SK-N-SH treated with all-trans-retinoic acid at 6 μM for 48 hours (cell line): ENCODE data around the gene LRRC4C.

ENCODE experiments used
- ATAC-seq: fragments of 200-7000 bp; cut with Tn5 transposase; 3 replicates; pipeline ENCODE4 v1.9.1; 2020; ENCODE audit warnings: mild to moderate bottlenecking, moderate library complexity
- ARNTL ChIP-seq: fragments of 450-650 bp; formaldehyde crosslinking; IDR thresholded peaks from 2 replicates; pipeline ENCODE4 v1.5.0; 2020; ENCODE audit warnings: low read depth, mild to moderate bottlenecking, moderate library complexity, borderline replicate concordance
- BACH2 ChIP-seq: fragments of 250-450 bp; sonication (Bioruptor Pico); IDR thresholded peaks from 2 replicates; pipeline ENCODE4 v1.9.0; 2021; ENCODE audit warnings: mild to moderate bottlenecking, borderline replicate concordance
- CREB5 ChIP-seq: fragments of 250-450 bp; sonication (Bioruptor Pico); IDR thresholded peaks from 2 replicates; pipeline ENCODE4 v1.5.1; 2020; ENCODE audit warnings: low read depth, mild to moderate bottlenecking, moderate library complexity
- CSDC2 ChIP-seq: fragments of 250-450 bp; sonication (Bioruptor Pico); IDR thresholded peaks from 2 replicates; pipeline ENCODE4 v1.5.0; 2020; ENCODE audit warnings: mild to moderate bottlenecking, moderate library complexity
- ESRRG ChIP-seq: fragments of 250-450 bp; sonication (Bioruptor Pico); IDR thresholded peaks from 2 replicates; pipeline ENCODE4 v1.6.1; 2021; ENCODE audit warnings: mild to moderate bottlenecking
- GLIS3 ChIP-seq: fragments of 250-450 bp; sonication (Bioruptor Pico); IDR thresholded peaks from 2 replicates; pipeline ENCODE4 v1.5.0; 2020; ENCODE audit warnings: mild to moderate bottlenecking, moderate library complexity
- ISL1 ChIP-seq: fragments of 250-450 bp; sonication (Bioruptor Pico); IDR thresholded peaks from 2 replicates; pipeline ENCODE4 v2.1.2; 2022; ENCODE audit warnings: mild to moderate bottlenecking, moderate library complexity
- PATZ1 ChIP-seq: fragments of 250-450 bp; sonication (Bioruptor Pico); IDR thresholded peaks from 2 replicates; pipeline ENCODE4 v1.8.0; 2020; ENCODE audit warnings: mild to moderate bottlenecking, moderate library complexity, borderline replicate concordance
- POU6F1 ChIP-seq: fragments of 250-450 bp; sonication (Bioruptor Pico); IDR thresholded peaks from 2 replicates; pipeline ENCODE4 v1.8.0; 2021; ENCODE audit warnings: low read depth, mild to moderate bottlenecking, moderate library complexity, borderline replicate concordance
- PPARA ChIP-seq: fragments of 250-450 bp; sonication (Bioruptor Pico); IDR thresholded peaks from 2 replicates; pipeline ENCODE4 v1.5.0; 2020; ENCODE audit warnings: mild to moderate bottlenecking, borderline replicate concordance
- SNAI2 ChIP-seq: fragments of 250-450 bp; sonication (Bioruptor Pico); IDR thresholded peaks from 2 replicates; pipeline ENCODE4 v1.5.0; 2020; ENCODE audit warnings: mild to moderate bottlenecking, moderate library complexity
- TCF4 ChIP-seq: fragments of 250-450 bp; sonication (Bioruptor Pico); IDR thresholded peaks from 2 replicates; pipeline ENCODE4 v1.8.0; 2021; ENCODE audit warnings: mild to moderate bottlenecking, moderate library complexity, borderline replicate concordance
- TOX ChIP-seq: fragments of 250-450 bp; sonication (Bioruptor Pico); IDR thresholded peaks from 2 replicates; pipeline ENCODE4 v1.8.0; 2021; ENCODE audit warnings: mild to moderate bottlenecking, moderate library complexity, borderline replicate concordance
- TSHZ2 ChIP-seq: fragments of 250-450 bp; sonication (Bioruptor Pico); IDR thresholded peaks from 2 replicates; pipeline ENCODE4 v1.5.0; 2020; ENCODE audit warnings: mild to moderate bottlenecking, moderate library complexity
- ZC3H10 ChIP-seq: fragments of 250-450 bp; sonication (Bioruptor Pico); IDR thresholded peaks from 2 replicates; pipeline ENCODE4 v1.5.1; 2021; ENCODE audit warnings: mild to moderate bottlenecking, moderate library complexity
- ZFP3 ChIP-seq: fragments of 250-450 bp; sonication (Bioruptor Pico); IDR thresholded peaks from 2 replicates; pipeline ENCODE4 v1.5.0; 2020; ENCODE audit warnings: mild to moderate bottlenecking, moderate library complexity

Gene LRRC4C

GRCh38 chr11:40139536-40139935 lies 1319.9 kb downstream of the LRRC4C start (continued):
- no peak for TF ChIP-seq TSHZ2 (CRISPR knock-in tag)
- no peak for TF ChIP-seq GLIS3 (CRISPR knock-in tag)
- TF ChIP-seq CREB5: no peak

GRCh38 chr11:40139066-40139465 lies 1320.4 kb downstream of the LRRC4C start:
- no peak for TF ChIP-seq CSDC2 (CRISPR knock-in tag)
- no peak for TF ChIP-seq ZFP3 (CRISPR knock-in tag)
- no peak for ATAC-seq

- no peak for ATAC-seq
- TF ChIP-seq CREB5 (0 out of 2 replicates have a peak, but pooled peaks have one; percentile 20), ZFP3 (CRISPR knock-in tag) (peak; percentile 53; the same call in 1 of the 2 replicates), ZC3H10 (CRISPR knock-in tag) (no peak), TCF4 (CRISPR knock-in tag) (peak; percentile 89), ISL1 (peak; percentile 88), BACH2 (CRISPR knock-in tag) (0 out of 2 replicates have a peak, but pooled peaks have one; percentile 71), TSHZ2 (CRISPR knock-in tag) (0 out of 2 replicates have a peak, but pooled peaks have one; percentile 32), PATZ1 (CRISPR knock-in tag) (no peak), SNAI2 (CRISPR knock-in tag) (0 out of 2 replicates have a peak, but pooled peaks have one; percentile 33)
Measured at GRCh38 chr11:40134820-40135570, 1324.5 kb downstream of the LRRC4C start.

- ATAC-seq: no peak
- TF ChIP-seq PPARA (CRISPR knock-in tag) (no peak), ISL1 (no peak), TOX (CRISPR knock-in tag) (no peak), CREB5 (no peak), ARNTL (no peak), ESRRG (no peak), POU6F1 (CRISPR knock-in tag) (no peak)
Measured at GRCh38 chr11:40133498-40133897, 1326.0 kb downstream of the LRRC4C start.
